HG02970 (cell line): Measurements from ENCODE around the gene EZH2.

Experiments used
- ATAC-seq: cut with Tn5 transposase; IDR thresholded peaks from one replicate; pipeline ENCODE4 v1.9.1; 2021; ENCODE audit warnings: mild to moderate bottlenecking, moderate library complexity, moderate number of reproducible peaks; ENCODE audit not compliant: unreplicated experiment, low FRiP score

The EZH2 gene

GRCh38 chr7:148782757-148783456, 101.2 kb downstream of the EZH2 start:
- no peak for ATAC-seq

- no peak for ATAC-seq
Measured at GRCh38 chr7:148774471-148774870, 109.6 kb downstream of the EZH2 start.

GRCh38 chr7:148773334-148773733, 110.8 kb downstream of the EZH2 start:
- ATAC-seq: no peak

GRCh38 chr7:148772297-148773089, 111.6 kb downstream of the EZH2 start:
- no peak for ATAC-seq

GRCh38 chr7:148770004-148770403, 114.1 kb downstream of the EZH2 start:
- no peak for ATAC-seq

- ATAC-seq: no peak
Measured at GRCh38 chr7:148763622-148764021, 120.5 kb downstream of the EZH2 start.

- no peak for ATAC-seq
Measured at GRCh38 chr7:148761499-148762278, 122.4 kb downstream of the EZH2 start.
